GM23248 (cell line): Measurements from ENCODE around the gene ABHD10.

ENCODE experiments used
- EZH2 ChIP-seq: fragments of 200-600 bp; sonication (generic); IDR thresholded peaks from 2 replicates; pipeline ENCODE4 v1.6.1; 2018; ENCODE audit warnings: antibody characterized with exemption, mild to moderate bottlenecking; ENCODE audit not compliant: insufficient read depth, poor library complexity, severe bottlenecking
- EZH2phosphoT487 ChIP-seq: fragments of 200-600 bp; sonication (generic); IDR thresholded peaks from 2 replicates; pipeline ENCODE4 v1.6.1; 2018; ENCODE audit warnings: antibody characterized with exemption, moderate library complexity, mild to moderate bottlenecking, low read depth; ENCODE audit not compliant: insufficient read depth

GRCh38 chr3:111984636-111985298, 5.9 kb downstream of the ABHD10 start:
- TF ChIP-seq EZH2 (no peak), EZH2phosphoT487 (no peak)
